Fibroblast of peridontal ligament (primary cell): ENCODE measurements around the gene SHC3.
A peak's percentile ranks its signal among the peaks of the same experiment; 100 is the strongest.

Experiments used
- DNase-seq: peaks from one replicate; pipeline ENCODE4 v3.0.0-alpha.2; 2010; ENCODE audit errors: extremely low read depth

SHC3 gene

GRCh38 chr9:89000973-89001916 is 177.4 kb downstream of the SHC3 start:
- peak; percentile 88 for DNase-seq

- DNase-seq = peak; percentile 16
Observed at GRCh38 chr9:89000371-89000781, 178.2 kb downstream of the SHC3 start.

GRCh38 chr9:88998911-88999310 is 179.7 kb downstream of the SHC3 start:
- peak; percentile 78 for DNase-seq

GRCh38 chr9:88998503-88998902 is 180.1 kb downstream of the SHC3 start:
- peak; percentile 22 for DNase-seq

- no peak for DNase-seq
Observed at GRCh38 chr9:88997646-88998045, 181.0 kb downstream of the SHC3 start.

GRCh38 chr9:88996921-88997235 is 181.7 kb downstream of the SHC3 start:
- no peak for DNase-seq

- DNase-seq = no peak
Observed at GRCh38 chr9:88996046-88996920, 182.3 kb downstream of the SHC3 start.

GRCh38 chr9:88995627-88996026 is 183.0 kb downstream of the SHC3 start:
- no peak for DNase-seq

GRCh38 chr9:88995200-88995577 is 183.4 kb downstream of the SHC3 start:
- DNase-seq = peak; percentile 51

GRCh38 chr9:88994469-88995199 is 184.0 kb downstream of the SHC3 start:
- peak; percentile 73 for DNase-seq

GRCh38 chr9:88993871-88994460 is 184.7 kb downstream of the SHC3 start:
- no peak for DNase-seq

- DNase-seq = no peak
Observed at GRCh38 chr9:88993327-88993726, 185.3 kb downstream of the SHC3 start.

- no peak for DNase-seq
Observed at GRCh38 chr9:88992556-88992955, 186.1 kb downstream of the SHC3 start.

GRCh38 chr9:88991066-88992034 is 187.3 kb downstream of the SHC3 start, which contains the start of gene S1PR3:
TSS of gene S1PR3 (plus strand) at chr9:88991468. CDS start at chr9:89001201, 9,733 bp downstream.
- DNase-seq = no peak

GRCh38 chr9:88990729-88991065 is 187.9 kb downstream of the SHC3 start:
- no peak for DNase-seq

- no peak for DNase-seq
Observed at GRCh38 chr9:88990041-88990728, 188.4 kb downstream of the SHC3 start.

GRCh38 chr9:88988796-88989641 is 189.6 kb downstream of the SHC3 start:
- peak; percentile 66 for DNase-seq

- DNase-seq = no peak
Observed at GRCh38 chr9:88987661-88988060, 191.0 kb downstream of the SHC3 start.

GRCh38 chr9:88986776-88987175 is 191.8 kb downstream of the SHC3 start:
- DNase-seq = no peak
